ENCODE data around the gene ABCF1. TPM values are rescaled to one million over a fixed set of nuclear protein-coding genes. Genes with fewer than 3 reads are reported as not detected.

ABCF1 gene
- total and polyA plus RNA-seq, 2 of the 8 experiments (the other 6 are each of a cell fraction or from before 2014, with no cell fraction given), result 48.8 to 123 TPM

DNA sequence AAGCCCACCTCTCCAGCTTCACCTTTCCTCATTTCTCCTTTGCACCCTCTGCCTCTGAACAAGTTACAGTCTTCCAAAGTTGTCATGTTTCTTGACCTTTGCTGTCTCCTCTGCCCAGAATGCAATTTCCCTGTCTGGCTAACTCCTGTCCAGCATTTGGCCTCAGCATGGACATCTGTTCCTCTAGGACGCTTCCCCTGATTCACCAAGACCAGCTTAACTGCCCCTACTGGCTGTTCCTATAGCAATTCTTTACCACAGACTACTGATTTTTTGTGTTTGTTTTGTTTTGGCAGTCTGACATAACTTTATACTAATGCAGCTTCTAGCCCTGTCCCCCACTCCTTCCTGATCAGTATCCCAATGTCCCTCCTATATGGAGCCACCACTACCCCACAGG is 28.3 kb upstream of the ABCF1 start:
- no peaks in the 10 kb centered on the region for H3K79me2 ChIP-seq (ENCODE audit: control insufficient read depth in 1 of 2, insufficient read depth in 2 of 2, low read length in 2 of 2)
- no peak overlapping the region for H2BK5ac ChIP-seq (ENCODE audit: low read depth, low read length)
- H3K36me3 ChIP-seq (ENCODE audit: control insufficient read depth in 2 of 4, insufficient read depth in 4 of 4, low read length in 3 of 4), result peaks cover 3 to 11% (median 4%) of the 10 kb centered on the region in 4 experiments; a peak in 6 of 8 replicates
- H3K14ac ChIP-seq (ENCODE audit: insufficient read length), result no peak overlapping the region
- H3K9me3 ChIP-seq (ENCODE audit: insufficient read depth in 2 of 2, low read depth in 1 of 2, low read length in 1 of 2), result no peaks in the 10 kb centered on the region
- no peak overlapping the region for H3K4me3 ChIP-seq (ENCODE audit: extremely low read depth in 1 of 4, insufficient read depth in 2 of 4, low read depth in 3 of 4, low read length in 4 of 4)
- no peaks in the 10 kb centered on the region for H3K27me3 ChIP-seq (replicated peaks in 1 of 4; ENCODE audit: control insufficient read depth in 3 of 4, extremely low read depth in 1 of 4, insufficient read depth in 3 of 4, low read length in 3 of 4)
- H3K9ac ChIP-seq (replicated peaks in 1 of 4; ENCODE audit: extremely low read depth in 1 of 4, low read depth in 3 of 4, low read length in 3 of 4), result no peak overlapping the region
- no peak for FAIRE-seq
- H3K79me1 ChIP-seq (ENCODE audit: low read depth, low read length), result no peaks in the 10 kb centered on the region
- H4K91ac ChIP-seq (replicated peaks; ENCODE audit: insufficient read length, low read length), result no peak overlapping the region
- H3K23ac ChIP-seq (ENCODE audit: insufficient read length), result no peak overlapping the region
- H2BK120ac ChIP-seq (replicated peaks; ENCODE audit: low read depth, low read length), result no peak overlapping the region
- no peak overlapping the region for H2BK20ac ChIP-seq (ENCODE audit: low read length)
- 83% methylated on average over 1 of the region's 1 CpG; no CpG with 5 or more reads in 1 of the 2 experiments for WGBS, 2 experiments (ENCODE audit: extremely low coverage in 1 of 2, insufficient coverage in 1 of 2, insufficient read length in 1 of 2, insufficient replicate concordance in 2 of 2, low coverage in 1 of 2, low lambda C conversion rate in 2 of 2, missing lambda C conversion rate in 1 of 2)
- H3K4me1 ChIP-seq (replicated peaks in 1 of 4; ENCODE audit: control insufficient read depth in 3 of 4, insufficient read depth in 4 of 4, low read length in 3 of 4), result no peaks in the 10 kb centered on the region
- no peak overlapping the region for H4K5ac ChIP-seq (ENCODE audit: insufficient read length, low read depth, low read length)
- POLR2A ChIA-PET (ENCODE audit: partially characterized antibody), result interaction anchor here (0.7 to 4.5 kb wide), 13 partner anchors 9 to 73 kb away, joined by 3 to 47 read pairs (median 5); partner anchors contain the start of genes GNL1 and PRR3
- no peak overlapping the region for H2AFZ ChIP-seq (ENCODE audit: low read length)
- no peak overlapping the region for H2BK12ac ChIP-seq (ENCODE audit: low read depth, low read length)
- H3K18ac ChIP-seq (ENCODE audit: extremely low read depth, low read length), result no peak overlapping the region
- no peak overlapping the region for H4K8ac ChIP-seq (ENCODE audit: extremely low read depth, insufficient read depth, low read length)
- H4K20me1 ChIP-seq (replicated peaks in 1 of 2; ENCODE audit: control insufficient read depth in 1 of 2, insufficient read depth in 2 of 2, low read length in 2 of 2), result peaks cover 0 to 2% of the 10 kb centered on the region in 2 experiments
- DNase-seq (ENCODE audit: low read depth in 1 of 2, low spot score in 2 of 2), result no peak
- no peaks in the 10 kb centered on the region for H3K23me2 ChIP-seq (ENCODE audit: low read depth, low read length)
- CTCF ChIA-PET (ENCODE audit: partially characterized antibody), result interaction anchor here (0.7 to 20.8 kb wide), 17 partner anchors 8 to 831 kb away, joined by 3 to 326 read pairs (median 7); partner anchors contain the start of genes GNL1 and PRR3
- H2BK15ac ChIP-seq (ENCODE audit: low read length), result no peak overlapping the region
- no peak overlapping the region for H3K56ac ChIP-seq (replicated peaks; ENCODE audit: insufficient read length, low read depth, low read length)
- H3K27ac ChIP-seq (ENCODE audit: low read depth, low read length), result no peak overlapping the region
- no peak overlapping the region for H3K4me2 ChIP-seq (ENCODE audit: insufficient read depth in 1 of 2, low read depth in 2 of 2, low read length in 2 of 2)
- no peak overlapping the region for H2AK5ac ChIP-seq (ENCODE audit: low read depth, low read length)
- H3K4ac ChIP-seq (replicated peaks; ENCODE audit: insufficient read length, low read depth, low read length), result no peak overlapping the region
- TF ChIP-seq KDM5A (IDR thresholded peaks at IDR 0.05; ENCODE audit: low read length) (no peak), CBX5 (IDR thresholded peaks at IDR 0.05; ENCODE audit: low read depth, low read length) (no peak), SAP30 (IDR thresholded peaks at IDR 0.05; ENCODE audit: insufficient read depth, insufficient replicate concordance, low read length) (no peak), NANOG (IDR thresholded peaks at IDR 0.05; ENCODE audit: insufficient read depth, low read depth, low read length, poor library complexity, severe bottlenecking) (no peak), RXRA (IDR thresholded peaks at IDR 0.05; ENCODE audit: insufficient read depth, low read depth, low read length) (no peak), FOSL1 (IDR thresholded peaks at IDR 0.05; ENCODE audit: insufficient read depth, low read depth, low read length) (no peak), NRF1 (IDR thresholded peaks at IDR 0.05; ENCODE audit: low read depth, low read length) (no peak), RBBP5 (IDR thresholded peaks at IDR 0.05; ENCODE audit: borderline replicate concordance, low read depth, low read length) (no peak), GTF2F1 (IDR thresholded peaks at IDR 0.05; ENCODE audit: borderline replicate concordance, low read depth, low read length) (no peak), PHF8 (conservative IDR thresholded peaks at IDR 0.05; ENCODE audit: low read depth, low read length) (no peak)
- TF ChIP-seq, protein P1, sequence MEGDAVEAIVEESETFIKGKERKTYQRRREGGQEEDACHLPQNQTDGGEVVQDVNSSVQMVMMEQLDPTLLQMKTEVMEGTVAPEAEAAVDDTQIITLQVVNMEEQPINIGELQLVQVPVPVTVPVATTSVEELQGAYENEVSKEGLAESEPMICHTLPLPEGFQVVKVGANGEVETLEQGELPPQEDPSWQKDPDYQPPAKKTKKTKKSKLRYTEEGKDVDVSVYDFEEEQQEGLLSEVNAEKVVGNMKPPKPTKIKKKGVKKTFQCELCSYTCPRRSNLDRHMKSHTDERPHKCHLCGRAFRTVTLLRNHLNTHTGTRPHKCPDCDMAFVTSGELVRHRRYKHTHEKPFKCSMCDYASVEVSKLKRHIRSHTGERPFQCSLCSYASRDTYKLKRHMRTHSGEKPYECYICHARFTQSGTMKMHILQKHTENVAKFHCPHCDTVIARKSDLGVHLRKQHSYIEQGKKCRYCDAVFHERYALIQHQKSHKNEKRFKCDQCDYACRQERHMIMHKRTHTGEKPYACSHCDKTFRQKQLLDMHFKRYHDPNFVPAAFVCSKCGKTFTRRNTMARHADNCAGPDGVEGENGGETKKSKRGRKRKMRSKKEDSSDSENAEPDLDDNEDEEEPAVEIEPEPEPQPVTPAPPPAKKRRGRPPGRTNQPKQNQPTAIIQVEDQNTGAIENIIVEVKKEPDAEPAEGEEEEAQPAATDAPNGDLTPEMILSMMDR (IDR thresholded peaks at IDR 0.05; ENCODE audit: control extremely low read depth in 1 of 3, insufficient read depth in 1 of 3, low read depth in 1 of 3, low read length in 3 of 3), result no peak
